Astrocyte of the hippocampus (primary cell): Measurements from ENCODE around the gene MORC1.
A peak's percentile ranks its signal among the peaks of the same experiment; 100 is the strongest.
"Not testable (repeated sequence)": the region's sequence is repeated elsewhere in the genome, so short reads cannot be mapped to it uniquely, and the experiment has no call there.

Experiments used
- DNase-seq: peaks from one replicate; pipeline ENCODE4 v3.0.0; 2011; ENCODE audit warnings: low read depth, low spot score

The MORC1 gene

GRCh38 chr3:109098079-109098644 is 19.8 kb downstream of the MORC1 start:
- DNase-seq: no peak

- DNase-seq: no peak
Observed at GRCh38 chr3:109095166-109095565, 22.8 kb downstream of the MORC1 start.

DNA sequence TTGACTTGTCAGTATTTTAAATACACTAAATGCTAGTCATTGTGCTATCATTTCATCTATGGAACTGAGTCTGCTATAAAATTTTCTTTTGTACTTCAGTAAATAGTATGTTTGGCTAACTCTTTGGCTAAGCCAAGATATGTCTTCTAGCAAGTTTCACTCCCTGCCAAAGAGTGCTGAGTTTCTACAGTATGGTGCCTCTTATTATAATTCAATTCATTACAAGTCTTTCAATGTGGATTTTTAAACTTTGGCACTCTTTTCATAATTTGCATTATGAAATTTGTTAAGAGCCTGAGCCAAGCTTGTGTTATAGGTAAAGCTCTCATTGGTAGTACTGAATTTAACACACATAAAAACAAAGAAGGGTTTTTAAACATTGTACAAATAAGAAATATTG is 24.4 kb downstream of the MORC1 start:
- DNase-seq: no peak

- DNase-seq: no peak
Observed at GRCh38 chr3:109091846-109092245, 26.1 kb downstream of the MORC1 start.

DNA sequence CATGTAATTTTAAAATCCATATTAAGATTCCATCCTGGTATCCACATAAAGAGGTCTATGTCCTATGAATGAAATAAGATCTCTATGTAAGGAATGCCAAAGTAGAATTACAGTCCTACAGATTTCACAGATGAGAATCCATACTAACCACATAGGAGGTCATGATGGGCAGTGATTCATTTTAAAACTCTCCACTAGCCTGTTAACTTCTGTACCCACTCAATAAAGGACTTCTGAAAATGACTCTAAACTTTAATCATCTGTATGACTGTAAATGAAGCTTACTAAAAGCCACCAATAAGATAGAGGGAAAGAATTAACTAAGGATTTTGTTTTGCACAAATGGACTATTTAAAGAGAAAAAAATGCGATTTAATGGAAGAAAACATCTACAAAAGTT is 28.7 kb downstream of the MORC1 start:
- no peak for DNase-seq

- peak; percentile 83 for DNase-seq
Observed at GRCh38 chr3:109081746-109082510, 36.0 kb downstream of the MORC1 start.

GRCh38 chr3:109080090-109080489 is 37.8 kb downstream of the MORC1 start:
- DNase-seq: not testable (repeated sequence)

DNA sequence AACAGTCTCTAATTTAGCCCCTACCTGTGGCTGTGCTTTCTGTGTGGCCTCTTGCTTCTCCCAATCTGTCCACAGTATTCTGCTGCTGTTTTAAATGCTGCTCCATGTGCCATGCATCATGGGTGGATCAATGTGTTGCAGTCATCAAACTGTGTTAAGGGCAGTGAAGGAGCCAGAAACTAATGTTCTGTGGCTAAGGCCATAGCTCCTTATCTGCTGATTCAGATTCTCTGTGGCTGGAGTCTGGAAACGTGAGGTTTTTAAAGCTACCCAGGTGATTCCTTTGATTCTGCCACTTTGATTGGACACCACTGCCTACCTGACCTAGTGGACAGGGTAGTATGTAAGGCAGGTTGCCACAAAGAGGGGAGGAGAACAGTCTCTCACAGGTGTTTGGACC is 44.8 kb downstream of the MORC1 start:
- no peak for DNase-seq

GRCh38 chr3:109072194-109072593 is 45.7 kb downstream of the MORC1 start:
- DNase-seq: no peak

DNA sequence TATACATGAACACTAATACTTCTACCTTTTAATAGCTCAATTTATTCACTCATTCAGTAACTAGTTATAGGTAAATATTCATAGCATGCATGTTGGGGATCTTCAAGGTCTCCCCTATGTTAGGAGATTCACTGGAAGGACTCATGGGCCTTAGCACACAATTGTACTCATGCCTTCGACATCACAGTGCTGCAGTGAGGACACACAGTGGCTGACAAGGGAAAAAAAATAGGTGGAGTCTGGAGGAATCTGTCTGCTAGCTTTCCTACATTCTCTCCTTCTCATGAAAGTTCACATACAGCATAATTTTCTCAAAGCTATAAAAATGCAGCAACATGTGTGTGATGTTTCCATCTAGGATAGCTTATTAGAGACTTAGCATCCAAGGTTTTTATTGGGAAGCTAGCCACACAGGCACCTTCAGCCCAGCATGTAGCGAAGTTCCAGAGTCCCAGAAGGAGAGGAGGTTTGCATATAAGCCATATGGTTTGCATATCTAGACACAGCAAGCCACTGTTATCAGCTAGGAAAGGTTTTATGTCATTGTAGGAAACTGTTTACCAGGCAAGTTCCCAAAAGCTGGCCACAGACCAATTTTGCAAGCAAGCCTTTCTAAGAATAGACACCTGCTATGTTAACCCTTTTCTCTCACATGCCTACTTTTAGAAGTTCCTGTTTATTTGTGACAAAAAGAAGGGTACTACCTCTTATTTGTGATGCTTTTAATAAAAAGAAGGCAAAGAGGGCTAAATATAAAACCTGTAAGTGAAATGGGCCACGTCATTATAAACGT is 46.4 kb downstream of the MORC1 start:
- DNase-seq: no peak

DNA sequence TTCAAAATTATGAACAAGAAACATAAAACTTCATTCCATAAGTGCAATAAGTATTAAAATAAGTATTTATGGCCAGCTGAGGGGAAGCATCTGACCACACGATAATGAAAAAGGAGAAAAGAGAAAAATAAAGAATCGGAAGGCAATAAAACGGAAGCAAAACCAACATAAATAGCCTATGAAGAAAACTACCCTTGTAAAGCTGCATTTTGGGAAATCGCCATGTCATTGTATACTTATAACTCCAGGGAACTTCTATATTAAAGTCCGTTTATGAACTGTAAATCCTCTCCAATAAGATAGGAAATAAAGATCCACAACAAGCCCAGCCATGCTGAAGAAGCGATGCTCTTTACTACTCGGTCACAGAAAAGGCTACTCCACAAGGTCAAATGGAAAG is 47.7 kb downstream of the MORC1 start:
- DNase-seq: no peak

- DNase-seq: no peak
Observed at GRCh38 chr3:109066864-109067263, 51.1 kb downstream of the MORC1 start.

GRCh38 chr3:109059264-109059663 is 58.7 kb downstream of the MORC1 start:
- DNase-seq: no peak

- no peak for DNase-seq
Observed at GRCh38 chr3:109057616-109058015, 60.3 kb downstream of the MORC1 start.

- no peak for DNase-seq
Observed at GRCh38 chr3:109057056-109057455, 60.9 kb downstream of the MORC1 start.

DNA sequence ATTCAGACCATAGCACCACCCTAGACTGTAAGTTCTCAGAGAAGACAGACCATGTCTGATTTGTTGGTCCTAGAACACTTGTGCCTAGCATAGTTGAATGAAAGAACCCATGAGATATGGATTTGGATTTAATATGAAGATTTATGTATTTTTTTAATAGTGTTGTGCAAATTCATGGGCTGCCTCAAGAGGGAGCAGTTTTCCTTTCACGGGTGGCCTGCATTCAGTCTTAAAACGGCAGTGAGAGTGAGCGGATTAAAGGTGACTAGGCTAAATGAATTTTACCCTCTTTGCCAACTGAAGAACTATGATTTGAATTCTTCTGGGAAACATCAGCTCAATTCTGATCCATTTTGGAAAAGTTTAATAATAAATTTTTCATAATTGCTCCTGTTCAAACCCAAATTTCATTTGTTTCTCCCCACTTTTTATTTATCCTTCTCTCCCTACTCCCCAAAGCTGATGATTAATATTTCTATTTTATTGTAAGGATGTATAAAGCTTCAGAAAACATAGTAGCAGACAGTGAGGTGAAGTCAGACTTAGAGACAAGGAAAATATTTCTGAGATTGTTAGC is 67.3 kb downstream of the MORC1 start:
- peak; percentile 16 for DNase-seq

DNA sequence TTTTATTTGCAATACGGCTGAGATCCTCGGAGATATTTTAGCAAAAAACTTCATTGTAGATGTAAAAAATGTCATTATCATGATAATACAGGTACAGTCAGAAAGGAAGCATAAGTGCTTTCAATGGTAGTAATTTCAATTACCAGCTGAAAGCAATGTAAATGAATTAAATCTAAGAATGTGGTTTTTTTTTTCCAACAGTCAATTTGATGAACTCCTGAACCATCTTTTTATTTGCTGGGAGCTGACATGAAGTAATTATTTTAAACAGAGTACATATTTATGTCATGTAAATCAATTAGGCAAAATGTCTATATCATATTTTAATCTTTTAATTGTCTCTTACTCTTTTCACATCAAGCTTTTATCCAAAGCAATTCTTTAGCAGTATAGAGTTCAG is 70.6 kb downstream of the MORC1 start:
- DNase-seq: no peak

GRCh38 chr3:109045271-109046040 is 72.5 kb downstream of the MORC1 start:
- DNase-seq: no peak

DNA sequence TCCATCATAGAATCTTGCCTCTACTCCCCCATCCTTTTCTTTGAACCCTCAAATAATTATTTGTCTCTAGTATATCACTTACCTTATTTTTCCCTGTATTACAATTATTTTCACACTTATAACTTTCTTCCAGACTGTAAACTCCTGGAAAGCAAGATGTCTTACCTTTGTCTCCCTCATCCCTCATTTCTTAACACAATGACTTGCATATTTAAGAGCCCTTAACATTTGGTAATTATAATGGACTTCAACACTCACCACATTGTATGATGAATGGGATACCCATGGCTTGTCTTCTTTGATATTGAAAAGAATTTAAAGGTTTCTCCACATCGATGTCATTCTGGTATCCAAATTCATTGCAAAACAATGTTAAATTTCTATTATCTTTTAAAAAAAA is 82.9 kb downstream of the MORC1 start:
- no peak for DNase-seq

DNA sequence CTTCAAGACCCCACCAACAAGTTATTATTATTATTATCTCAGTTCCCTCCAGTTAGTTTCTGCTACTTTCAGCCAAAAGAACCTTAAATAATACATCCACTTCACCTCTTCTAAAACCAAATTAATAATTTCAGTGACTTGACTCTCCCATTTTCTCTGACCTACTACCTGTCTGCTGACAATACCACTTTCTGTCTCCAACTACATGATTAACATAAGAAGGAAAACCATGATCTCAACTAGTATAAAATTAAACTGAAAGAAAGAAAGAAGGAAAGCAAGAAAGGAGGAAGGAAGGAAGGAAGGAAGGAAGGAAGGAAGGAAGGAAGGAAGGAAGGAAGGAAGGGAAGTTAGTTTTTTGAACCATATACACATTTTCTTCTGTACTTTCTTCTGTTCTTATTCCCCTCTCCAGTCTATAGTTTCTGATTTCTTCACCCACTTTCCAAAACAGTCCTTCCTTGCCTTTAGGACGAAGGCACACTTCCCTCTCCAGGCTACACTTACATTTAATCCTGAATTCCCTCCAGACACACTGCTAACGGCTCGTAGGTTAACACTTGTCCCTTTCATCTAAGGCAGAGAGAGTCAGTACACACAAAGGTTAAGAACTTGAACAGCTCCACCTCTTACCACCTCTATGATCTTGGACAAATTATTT is 84.8 kb downstream of the MORC1 start:
- DNase-seq: no peak

- DNase-seq: no peak
Observed at GRCh38 chr3:109028753-109029152, 89.2 kb downstream of the MORC1 start.
